ENCODE results near the gene PSME3. TPM values are rescaled to one million over a fixed set of nuclear protein-coding genes. Genes with fewer than 3 reads are reported as not detected.
A peak's percentile ranks its signal among the peaks of the same experiment; 100 is the strongest.

Gene PSME3
- total and polyA plus RNA-seq, 8 donors, result 26.4 to 75.8 (median 68.7) TPM

DNA sequence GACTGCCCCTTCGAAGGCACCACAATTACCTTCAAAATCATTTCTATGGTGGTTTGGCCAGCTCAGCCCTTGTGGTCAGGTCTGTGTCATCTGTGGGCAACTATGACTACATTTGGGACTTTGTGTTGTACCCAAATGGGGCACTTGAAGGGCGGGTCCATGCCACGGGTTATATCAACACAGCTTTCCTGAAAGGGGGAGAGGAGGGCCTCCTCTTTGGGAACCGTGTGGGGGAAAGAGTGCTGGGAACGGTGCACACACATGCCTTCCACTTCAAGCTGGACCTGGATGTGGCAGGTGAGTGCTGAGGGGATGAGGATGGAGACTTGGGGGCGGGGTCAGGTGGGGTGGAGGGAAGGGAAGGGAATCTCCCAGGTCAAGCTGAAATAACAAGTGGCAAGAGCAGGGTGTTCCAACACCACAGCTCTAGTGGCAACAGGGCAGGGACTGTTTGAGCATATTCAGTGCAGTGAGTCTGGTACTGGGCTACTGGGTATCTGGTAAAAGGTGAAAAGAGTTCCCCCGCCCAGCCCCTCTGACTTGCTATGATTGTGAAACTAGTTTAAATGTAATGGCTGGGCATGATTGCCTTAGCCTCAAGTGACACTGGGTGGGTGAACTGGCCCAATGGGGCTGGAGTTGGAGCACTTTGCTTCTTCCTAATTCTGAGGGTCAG, 12.9 kb downstream of the PSME3 start:
- TF ChIP-seq POLR2A (IDR thresholded peaks at IDR 0.05) (no peak), EP300 (IDR thresholded peaks at IDR 0.05) (no peak), POLR2AphosphoS5 (IDR thresholded peaks at IDR 0.05) (no peak)
- TF ChIP-seq, protein P1, sequence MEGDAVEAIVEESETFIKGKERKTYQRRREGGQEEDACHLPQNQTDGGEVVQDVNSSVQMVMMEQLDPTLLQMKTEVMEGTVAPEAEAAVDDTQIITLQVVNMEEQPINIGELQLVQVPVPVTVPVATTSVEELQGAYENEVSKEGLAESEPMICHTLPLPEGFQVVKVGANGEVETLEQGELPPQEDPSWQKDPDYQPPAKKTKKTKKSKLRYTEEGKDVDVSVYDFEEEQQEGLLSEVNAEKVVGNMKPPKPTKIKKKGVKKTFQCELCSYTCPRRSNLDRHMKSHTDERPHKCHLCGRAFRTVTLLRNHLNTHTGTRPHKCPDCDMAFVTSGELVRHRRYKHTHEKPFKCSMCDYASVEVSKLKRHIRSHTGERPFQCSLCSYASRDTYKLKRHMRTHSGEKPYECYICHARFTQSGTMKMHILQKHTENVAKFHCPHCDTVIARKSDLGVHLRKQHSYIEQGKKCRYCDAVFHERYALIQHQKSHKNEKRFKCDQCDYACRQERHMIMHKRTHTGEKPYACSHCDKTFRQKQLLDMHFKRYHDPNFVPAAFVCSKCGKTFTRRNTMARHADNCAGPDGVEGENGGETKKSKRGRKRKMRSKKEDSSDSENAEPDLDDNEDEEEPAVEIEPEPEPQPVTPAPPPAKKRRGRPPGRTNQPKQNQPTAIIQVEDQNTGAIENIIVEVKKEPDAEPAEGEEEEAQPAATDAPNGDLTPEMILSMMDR (IDR thresholded peaks at IDR 0.05), result no peak
- H3K4me3 ChIP-seq, result no peak overlapping the region
- H3K27ac ChIP-seq, result peak overlapping the region in 4 of 5 donors; percentile 8 to 49 (median 44)
- 51 to 70% (median 61%) methylated on average over 7 of the region's 7 CpGs for WGBS, 5 donors
- intact Hi-C loops (cut with DNase I; ENCODE audit: low total_unique reads), result loop anchor here (5.0 kb wide), 1 partner anchor 96 kb away; no protein-coding TSS in a partner anchor
- H3K4me1 ChIP-seq, result peaks cover 13 to 56% (median 37%) of the 10 kb centered on the region in 4 donors
- H3K36me3 ChIP-seq, result peaks cover 31 to 53% (median 50%) of the 10 kb centered on the region in 4 donors
- no peak for DNase-seq
- H3K9me3 ChIP-seq, result no peaks in the 10 kb centered on the region
- H3K27me3 ChIP-seq, result no peaks in the 10 kb centered on the region

DNA sequence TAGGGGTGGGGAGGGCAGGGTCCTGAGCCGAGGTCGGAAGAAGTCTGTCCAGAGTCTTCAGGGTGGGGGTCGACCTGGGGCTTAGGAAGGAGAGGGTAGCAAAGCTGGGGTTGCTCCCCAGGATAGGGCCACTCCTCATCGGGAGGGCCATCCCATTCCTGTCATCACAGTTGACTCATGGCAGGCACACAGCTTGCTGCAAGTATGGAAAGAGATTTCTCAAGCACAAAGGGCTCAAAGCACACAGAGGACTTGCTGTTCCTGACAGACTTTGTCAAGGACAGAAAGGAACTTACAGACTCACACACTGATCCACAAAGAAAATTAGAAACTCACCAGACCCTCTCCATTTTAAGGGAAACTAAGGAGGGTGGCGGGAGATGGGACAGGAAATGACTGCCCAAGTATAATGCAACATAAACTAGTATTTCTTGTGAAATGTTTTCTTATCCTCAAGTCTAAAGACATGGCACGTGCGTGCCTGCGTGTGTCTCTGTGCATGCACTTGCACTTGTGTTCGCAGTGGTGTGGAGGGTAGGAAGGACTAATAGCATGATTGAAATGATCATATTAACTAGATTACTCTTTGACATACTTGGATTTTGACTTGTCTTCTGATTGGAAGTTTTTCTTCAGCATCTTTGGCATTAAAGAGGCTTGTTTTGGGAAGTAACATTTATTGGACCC, 13.5 kb downstream of the PSME3 start:
- Histone ChIP-seq H3K4me3 (no peak overlapping the region), H3K4me1 (peaks cover 13 to 57% (median 37%) of the 10 kb centered on the region in 4 donors), H3K27ac (peak overlapping the region in 4 of 5 donors; percentile 4 to 49 (median 44)), H3K9me3 (no peaks in the 10 kb centered on the region), H3K36me3 (peaks cover 24 to 46% (median 44%) of the 10 kb centered on the region in 4 donors), H3K27me3 (no peaks in the 10 kb centered on the region)
- no peak for DNase-seq
- intact Hi-C loops (cut with DNase I; ENCODE audit: low total_unique reads), result loop anchor here (5.0 kb wide), 1 partner anchor 96 kb away; no protein-coding TSS in a partner anchor
- TF ChIP-seq POLR2A (IDR thresholded peaks at IDR 0.05) (no peak), POLR2AphosphoS5 (IDR thresholded peaks at IDR 0.05) (peak in 2 of 3 donors; percentile 9 to 66), EP300 (IDR thresholded peaks at IDR 0.05) (no peak)
- TF ChIP-seq, protein P1 (IDR thresholded peaks at IDR 0.05), result no peak
- 58 to 73% (median 68%) methylated on average over 9 of the region's 9 CpGs for WGBS, 5 donors

DNA sequence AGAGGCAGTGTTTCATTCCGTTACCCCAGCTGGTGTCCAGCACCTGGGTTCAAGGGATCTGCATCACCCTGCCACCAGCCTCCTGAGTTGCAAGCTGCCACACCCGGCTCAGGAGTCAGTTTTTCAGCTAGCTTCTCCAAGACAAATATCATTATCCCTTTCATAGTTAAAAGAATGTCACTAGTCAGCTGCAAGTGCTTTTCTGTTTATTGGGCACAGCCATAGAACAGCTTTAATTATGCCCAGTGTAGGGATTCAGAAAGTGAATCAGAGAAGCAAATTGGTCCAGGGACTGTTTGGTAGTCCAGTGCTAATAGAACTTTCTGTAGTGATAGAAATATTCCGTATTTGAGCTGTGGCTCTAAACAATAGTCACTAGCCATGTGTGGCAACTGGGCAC, 14.9 kb downstream of the PSME3 start:
- intact Hi-C loops (cut with DNase I; ENCODE audit: low total_unique reads), result loop anchor here (5.0 kb wide), 1 partner anchor 94 kb away; no protein-coding TSS in a partner anchor
- no peak for DNase-seq

DNA sequence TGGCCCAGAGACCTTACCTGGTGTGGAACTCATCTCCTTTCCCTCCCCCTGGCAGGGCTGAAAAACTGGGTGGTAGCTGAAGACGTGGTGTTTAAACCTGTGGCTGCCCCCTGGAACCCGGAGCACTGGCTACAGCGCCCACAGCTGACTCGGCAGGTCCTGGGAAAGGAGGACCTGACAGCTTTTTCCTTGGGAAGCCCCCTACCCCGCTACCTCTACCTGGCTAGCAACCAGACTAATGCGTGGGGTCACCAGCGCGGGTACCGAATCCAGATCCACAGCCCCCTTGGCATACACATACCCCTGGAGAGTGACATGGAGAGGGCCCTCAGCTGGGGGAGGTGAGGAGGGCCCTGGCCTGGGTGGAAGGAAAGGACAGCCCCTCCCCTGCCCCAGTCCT, 15.8 kb downstream of the PSME3 start:
- H3K9me3 ChIP-seq, result no peaks in the 10 kb centered on the region
- H3K4me1 ChIP-seq, result peaks cover 16 to 53% (median 35%) of the 10 kb centered on the region in 4 donors
- no peaks in the 10 kb centered on the region for H3K27me3 ChIP-seq
- intact Hi-C loops (cut with DNase I; ENCODE audit: low total_unique reads), result loop anchor here (5.0 kb wide), 1 partner anchor 93 kb away; no protein-coding TSS in a partner anchor
- no peak for DNase-seq
- H3K36me3 ChIP-seq, result peaks cover 9 to 24% (median 21%) of the 10 kb centered on the region in 4 donors
- no peak for TF ChIP-seq EP300 (IDR thresholded peaks at IDR 0.05)
- TF ChIP-seq POLR2A (IDR thresholded peaks at IDR 0.05), result no peak
- no peak for TF ChIP-seq POLR2AphosphoS5 (IDR thresholded peaks at IDR 0.05)
- TF ChIP-seq, protein P1 (IDR thresholded peaks at IDR 0.05), result no peak
- 82 to 92% (median 86%) methylated on average over 8 to 9 of the region's 9 CpGs; no CpG with 5 or more reads in 1 of the 5 donors for WGBS, 5 donors
- no peak overlapping the region for H3K27ac ChIP-seq
- H3K4me3 ChIP-seq, result no peak overlapping the region

More for the DNA sequence above, 14.9 kb downstream of the PSME3 start:
- Histone ChIP-seq H3K9me3 (no peaks in the 10 kb centered on the region), H3K4me3 (no peak overlapping the region), H3K4me1 (peaks cover 13 to 56% (median 37%) of the 10 kb centered on the region in 4 donors), H3K27ac (no peak overlapping the region), H3K27me3 (no peaks in the 10 kb centered on the region), H3K36me3 (peaks cover 14 to 32% (median 30%) of the 10 kb centered on the region in 4 donors)
- 51 to 79% (median 54%) methylated on average over 2 to 3 of the region's 3 CpGs for WGBS, 5 donors
- no peak for TF ChIP-seq EP300 (IDR thresholded peaks at IDR 0.05)
